Mammary epithelial cell (primary cell): ENCODE results near the gene MTTP.

Experiments used
- CTCF ChIP-seq, 2 donors: IDR thresholded peaks in 1 of 2; conservative IDR thresholded peaks in 1 of 2; 2 replicates each; pipeline ENCODE4 v1.5.1; 2011 to 2012; ENCODE audit warnings: inconsistent platforms in 2 of 2, low read length in 2 of 2, mild to moderate bottlenecking in 2 of 2, control low read depth in 1 of 2, low read depth in 1 of 2; ENCODE audit not compliant: insufficient read depth in 1 of 2; ENCODE audit errors: extremely low read depth in 1 of 2
- EZH2 ChIP-seq: IDR thresholded peaks from 2 replicates; pipeline ENCODE4 v1.6.1; 2012; ENCODE audit warnings: low read length, inconsistent platforms, borderline replicate concordance

GRCh38 chr4:99563310-99564186 is 11.1 kb upstream of the MTTP start, which contains the start of gene TRMT10A:
- TF ChIP-seq CTCF (conservative IDR thresholded peaks at IDR 0.05 in 1 of 2, IDR thresholded peaks at IDR 0.05 in 1 of 2; ENCODE audit: extremely low read depth in 1 of 2, insufficient read depth in 1 of 2, low read depth in 1 of 2, low read length in 2 of 2) (no peak), EZH2 (no peak)
